OCI-LY1 (cell line): ENCODE results near the gene RALGAPB.

Experiments used
- CTCF ChIP-seq: fragments of 200-600 bp; sonication (generic), shearing (Covaris generic); IDR thresholded peaks from 2 replicates; pipeline ENCODE4 v1.5.1; 2017; ENCODE audit warnings: mild to moderate bottlenecking, antibody characterized with exemption, low read length, moderate library complexity, mixed read lengths
- EZH2 ChIP-seq: fragments of 200-600 bp; sonication (generic), shearing (Covaris generic); IDR thresholded peaks from 2 replicates; pipeline ENCODE4 v1.8.0; 2017; ENCODE audit warnings: borderline replicate concordance, mixed run types, mild to moderate bottlenecking, antibody characterized with exemption, low read length, moderate library complexity, mixed read lengths

- TF ChIP-seq CTCF (no peak), EZH2 (no peak)
These were observed 130.6 kb downstream of the RALGAPB start for GRCh38 chr20:38603286-38603685.
